HEK293 (cell line): Measurements from ENCODE around the gene DDX17.

ENCODE experiments used
- CTCF ChIA-PET: fragments of 350-600 bp; formaldehyde crosslinking; extraction: SDS; loops from one replicate; lab custom pipeline; 2021; ENCODE audit warnings: antibody characterized with exemption; lab: Yijun Ruan, JAX
- POLR2A ChIA-PET: fragments of 300-600 bp; formaldehyde crosslinking; extraction: SDS; loops from one replicate; lab custom pipeline; 2020; ENCODE audit warnings: antibody characterized with exemption, inconsistent platforms; lab: Yijun Ruan, JAX
- H3K27ac ChIP-seq: fragments of 200-500 bp; sonication (Bioruptor generic); 2 replicates; pipeline ENCODE4 v1.5.1; 2014; ENCODE audit warnings: low read depth, low read length, control low read depth, inconsistent platforms; ENCODE audit errors: extremely low read depth
- H3K36me3 ChIP-seq, 2 experiments: fragments of 200-500 bp in 1 of 2; sonication (Bioruptor generic) in 1 of 2; 1 replicate in 1 of 2; 2 replicates in 1 of 2; pipeline ENCODE4 v1.5.1; 2014 to 2017; ENCODE audit warnings: inconsistent platforms in 2 of 2, low read length in 2 of 2; ENCODE audit not compliant: control insufficient read depth in 2 of 2, insufficient read depth in 1 of 2
- H3K4me1 ChIP-seq: fragments of 200-500 bp; sonication (Bioruptor generic); 2 replicates; pipeline ENCODE4 v1.5.1; 2014; ENCODE audit warnings: mild to moderate bottlenecking, low read length, inconsistent platforms; ENCODE audit not compliant: control insufficient read depth, insufficient read depth
- H3K4me3 ChIP-seq: 2 replicates; pipeline ENCODE4 v1.5.1; 2011; ENCODE audit warnings: low read depth, mild to moderate bottlenecking, control low read depth, low read length, moderate library complexity
- H3K9me3 ChIP-seq: fragments of 200-500 bp; sonication (Bioruptor generic); 2 replicates; pipeline ENCODE4 v1.5.1; 2014; ENCODE audit warnings: low read depth, low read length, inconsistent platforms; ENCODE audit not compliant: control insufficient read depth, insufficient read depth
- KLF8 ChIP-seq: fragments of 450-650 bp; formaldehyde crosslinking; IDR thresholded peaks from 2 replicates; pipeline ENCODE4 v1.5.1; 2016; ENCODE audit warnings: missing biosample characterization, missing genetic modification characterization
- MEIS1 ChIP-seq: sonication (generic); formaldehyde crosslinking; IDR thresholded peaks from 2 replicates; pipeline ENCODE4 v1.8.1; 2022; ENCODE audit warnings: missing genetic modification reagents, mild to moderate bottlenecking, borderline replicate concordance
- PBX3 ChIP-seq: sonication (generic); formaldehyde crosslinking; IDR thresholded peaks from 2 replicates; pipeline ENCODE4 v1.8.1; 2022; ENCODE audit warnings: mild to moderate bottlenecking, moderate library complexity, missing genetic modification reagents
- REST ChIP-seq: fragments of 450-650 bp; formaldehyde crosslinking; IDR thresholded peaks from 2 replicates; pipeline ENCODE4 v1.5.1; 2016; ENCODE audit warnings: missing biosample characterization, missing genetic modification characterization
- SP3 ChIP-seq: fragments of 450-650 bp; formaldehyde crosslinking; IDR thresholded peaks from 2 replicates; pipeline ENCODE4 v1.5.1; 2016; ENCODE audit warnings: missing biosample characterization, missing genetic modification characterization
- TRIM28 ChIP-seq: IDR thresholded peaks from 2 replicates; pipeline ENCODE4 v1.6.1; 2011; ENCODE audit warnings: low read length, control low read depth, borderline replicate concordance
- ZBTB17 ChIP-seq: fragments of 450-650 bp; formaldehyde crosslinking; IDR thresholded peaks from 2 replicates; pipeline ENCODE4 v1.5.1; 2016; ENCODE audit warnings: missing biosample characterization, missing genetic modification characterization
- ZBTB20 ChIP-seq: fragments of 450-650 bp; formaldehyde crosslinking; IDR thresholded peaks from 2 replicates; pipeline ENCODE4 v1.5.1; 2016; ENCODE audit warnings: missing biosample characterization, missing genetic modification characterization
- ZBTB8A ChIP-seq: fragments of 450-650 bp; formaldehyde crosslinking; IDR thresholded peaks from 2 replicates; pipeline ENCODE4 v1.5.1; 2016; ENCODE audit warnings: missing biosample characterization, missing genetic modification characterization
- ZFP69B ChIP-seq: fragments of 450-650 bp; formaldehyde crosslinking; IDR thresholded peaks from 2 replicates; pipeline ENCODE4 v1.5.1; 2016; ENCODE audit warnings: missing biosample characterization, missing genetic modification characterization
- ZNF155 ChIP-seq: fragments of 450-650 bp; formaldehyde crosslinking; IDR thresholded peaks from 2 replicates; pipeline ENCODE4 v1.5.1; 2016; ENCODE audit warnings: missing biosample characterization, missing genetic modification characterization
- ZNF184 ChIP-seq: fragments of 450-650 bp; IDR thresholded peaks from 2 replicates; pipeline ENCODE4 v1.5.1; 2018; ENCODE audit warnings: missing biosample characterization, mild to moderate bottlenecking, missing genetic modification characterization
- ZNF19 ChIP-seq: fragments of 450-650 bp; formaldehyde crosslinking; IDR thresholded peaks from 2 replicates; pipeline ENCODE4; 2016; ENCODE audit warnings: missing biosample characterization, missing genetic modification characterization, low read depth
- ZNF24 ChIP-seq: fragments of 450-650 bp; formaldehyde crosslinking; IDR thresholded peaks from 2 replicates; pipeline ENCODE4 v1.5.1; 2016; ENCODE audit warnings: missing biosample characterization, missing genetic modification characterization
- ZNF335 ChIP-seq: fragments of 450-650 bp; formaldehyde crosslinking; conservative IDR thresholded peaks from 2 replicates; pipeline ENCODE4 v1.5.1; 2016; ENCODE audit warnings: missing biosample characterization, missing genetic modification characterization
- ZNF350 ChIP-seq: fragments of 450-650 bp; formaldehyde crosslinking; IDR thresholded peaks from 2 replicates; pipeline ENCODE4 v1.5.0; 2017; ENCODE audit warnings: missing biosample characterization, mild to moderate bottlenecking, missing genetic modification characterization
- ZNF433 ChIP-seq: fragments of 450-650 bp; formaldehyde crosslinking; IDR thresholded peaks from 2 replicates; pipeline ENCODE4 v1.5.1; 2016; ENCODE audit warnings: missing biosample characterization, missing genetic modification characterization, low read depth
- ZNF449 ChIP-seq: fragments of 450-650 bp; formaldehyde crosslinking; IDR thresholded peaks from 2 replicates; pipeline ENCODE4 v1.5.1; 2017; ENCODE audit warnings: missing biosample characterization, mild to moderate bottlenecking, missing genetic modification characterization, moderate library complexity
- ZNF544 ChIP-seq: fragments of 450-650 bp; formaldehyde crosslinking; IDR thresholded peaks from 2 replicates; pipeline ENCODE4 v1.5.0; 2017; ENCODE audit warnings: missing biosample characterization, missing genetic modification characterization
- ZNF571 ChIP-seq: fragments of 450-650 bp; formaldehyde crosslinking; IDR thresholded peaks from 2 replicates; pipeline ENCODE4 v1.5.0; 2017; ENCODE audit warnings: missing biosample characterization, missing genetic modification characterization
- ZNF596 ChIP-seq: fragments of 450-650 bp; IDR thresholded peaks from 2 replicates; pipeline ENCODE4 v1.5.0; 2018; ENCODE audit warnings: missing biosample characterization, mild to moderate bottlenecking, missing genetic modification characterization, moderate library complexity
- ZNF654 ChIP-seq: fragments of 450-650 bp; formaldehyde crosslinking; IDR thresholded peaks from 2 replicates; pipeline ENCODE4 v1.5.1; 2016; ENCODE audit warnings: low read depth, missing biosample characterization, missing genetic modification characterization
- ZNF658 ChIP-seq: fragments of 450-650 bp; formaldehyde crosslinking; IDR thresholded peaks from 2 replicates; pipeline ENCODE4; 2016; ENCODE audit warnings: missing biosample characterization, missing genetic modification characterization
- ZNF660 ChIP-seq: fragments of 450-650 bp; IDR thresholded peaks from 2 replicates; pipeline ENCODE4 v1.5.1; 2018; ENCODE audit warnings: missing biosample characterization, mild to moderate bottlenecking, missing genetic modification characterization
- ZNF791 ChIP-seq: fragments of 450-650 bp; formaldehyde crosslinking; IDR thresholded peaks from 2 replicates; pipeline ENCODE4 v1.5.1; 2016; ENCODE audit warnings: missing biosample characterization, missing genetic modification characterization
- ZNF792 ChIP-seq: fragments of 450-650 bp; formaldehyde crosslinking; IDR thresholded peaks from 2 replicates; pipeline ENCODE4 v1.5.1; 2016; ENCODE audit warnings: missing biosample characterization, missing genetic modification characterization
- ZSCAN30 ChIP-seq: fragments of 450-650 bp; IDR thresholded peaks from 2 replicates; pipeline ENCODE4 v1.5.1; 2018; ENCODE audit warnings: missing biosample characterization, mild to moderate bottlenecking, missing genetic modification characterization, moderate library complexity
- TF ChIP-seq, protein P1 (sequence below): fragments of 450-650 bp; formaldehyde crosslinking; IDR thresholded peaks from 2 replicates; pipeline ENCODE4 v1.5.1; 2016; ENCODE audit warnings: missing biosample characterization, missing genetic modification characterization, low read depth
- TF ChIP-seq, protein P2 (sequence below): fragments of 450-650 bp; formaldehyde crosslinking; IDR thresholded peaks from 2 replicates; pipeline ENCODE4 v1.5.1; 2017; ENCODE audit warnings: missing biosample characterization, missing genetic modification characterization

Gene DDX17

DNA sequence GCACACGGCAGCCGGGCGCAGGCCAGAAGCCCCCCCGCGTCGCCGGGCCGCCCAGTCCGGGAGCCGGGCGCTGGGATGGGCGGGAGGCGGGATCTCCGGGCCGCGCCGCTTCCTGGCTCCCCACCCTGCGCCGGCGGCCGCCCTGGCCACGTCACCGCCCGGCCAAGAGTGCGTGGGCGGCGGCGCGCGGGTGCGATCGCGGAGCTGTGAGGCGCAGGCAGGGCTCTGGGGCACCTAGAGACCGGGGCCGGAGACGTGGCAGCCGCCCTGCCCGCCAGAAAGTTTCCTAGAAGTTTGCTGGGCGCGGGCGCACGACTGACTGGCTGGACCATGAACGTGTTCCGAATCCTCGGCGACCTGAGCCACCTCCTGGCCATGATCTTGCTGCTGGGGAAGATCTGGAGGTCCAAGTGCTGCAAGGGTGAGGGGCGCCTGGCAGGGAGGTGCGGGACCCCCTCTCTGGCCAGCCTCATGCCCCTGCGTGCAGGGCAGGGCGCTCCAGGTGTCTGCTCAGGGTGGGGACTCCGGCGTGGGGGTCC is 38.1 kb downstream of the DDX17 start, which contains the start of gene KDELR3:
TSS of gene KDELR3 (plus strand) at position 193 of the 539 bp plus-strand sequence. CDS start at position 331, 138 bp downstream.
- H3K9me3 ChIP-seq = no peaks in the 10 kb centered on the region
- POLR2A ChIA-PET = interaction anchor here (1.0 to 1.4 kb wide), 3 partner anchors 13 to 416 kb away, joined by 3 to 4 read pairs (median 3); no protein-coding TSS in a partner anchor
- peak within 1 kb of the TSS; percentile 52 for H3K4me3 ChIP-seq
- no peaks in the 10 kb centered on the region for H3K36me3 ChIP-seq
- CTCF ChIA-PET = no interaction called here
- peaks cover 6% of the 10 kb centered on the region for H3K4me1 ChIP-seq
- H3K27ac ChIP-seq = peak within 1 kb of the TSS; percentile 27; the same call in 1 of the 2 replicates
- TF ChIP-seq ZNF433 (tag by site-specific recombination) (no peak), TRIM28 (no peak), ZNF544 (tag by site-specific recombination) (no peak), ZNF792 (tag by site-specific recombination) (no peak), ZBTB17 (tag by site-specific recombination) (no peak), ZNF571 (tag by site-specific recombination) (no peak), MEIS1 (CRISPR knock-in tag) (no peak), ZNF24 (tag by site-specific recombination) (no peak), ZNF350 (tag by site-specific recombination) (no peak), ZNF791 (tag by site-specific recombination) (no peak), ZNF660 (tag by site-specific recombination) (0 out of 2 replicates have a peak, but pooled peaks have one; percentile 43), ZNF184 (tag by site-specific recombination) (peak; percentile 25; the same call in 1 of the 2 replicates), PBX3 (peak; percentile 90; the same call in 1 of the 2 replicates), KLF8 (tag by site-specific recombination) (0 out of 2 replicates have a peak, but pooled peaks have one; percentile 1), ZNF449 (tag by site-specific recombination) (peak; percentile 67), ZNF335 (tag by site-specific recombination) (peak; percentile 90), ZNF654 (no peak), ZNF658 (tag by site-specific recombination) (no peak), REST (tag by site-specific recombination) (no peak), ZNF19 (tag by site-specific recombination) (no peak), ZNF155 (tag by site-specific recombination) (no peak), ZNF596 (peak; percentile 10; the same call in 1 of the 2 replicates), ZFP69B (tag by site-specific recombination) (no peak), SP3 (tag by site-specific recombination) (no peak), ZBTB8A (tag by site-specific recombination) (peak; percentile 84), ZSCAN30 (tag by site-specific recombination) (no peak; the same call in 1 of the 2 replicates), ZBTB20 (peak; percentile 33; the same call in 1 of the 2 replicates)
- TF ChIP-seq, protein P1, sequence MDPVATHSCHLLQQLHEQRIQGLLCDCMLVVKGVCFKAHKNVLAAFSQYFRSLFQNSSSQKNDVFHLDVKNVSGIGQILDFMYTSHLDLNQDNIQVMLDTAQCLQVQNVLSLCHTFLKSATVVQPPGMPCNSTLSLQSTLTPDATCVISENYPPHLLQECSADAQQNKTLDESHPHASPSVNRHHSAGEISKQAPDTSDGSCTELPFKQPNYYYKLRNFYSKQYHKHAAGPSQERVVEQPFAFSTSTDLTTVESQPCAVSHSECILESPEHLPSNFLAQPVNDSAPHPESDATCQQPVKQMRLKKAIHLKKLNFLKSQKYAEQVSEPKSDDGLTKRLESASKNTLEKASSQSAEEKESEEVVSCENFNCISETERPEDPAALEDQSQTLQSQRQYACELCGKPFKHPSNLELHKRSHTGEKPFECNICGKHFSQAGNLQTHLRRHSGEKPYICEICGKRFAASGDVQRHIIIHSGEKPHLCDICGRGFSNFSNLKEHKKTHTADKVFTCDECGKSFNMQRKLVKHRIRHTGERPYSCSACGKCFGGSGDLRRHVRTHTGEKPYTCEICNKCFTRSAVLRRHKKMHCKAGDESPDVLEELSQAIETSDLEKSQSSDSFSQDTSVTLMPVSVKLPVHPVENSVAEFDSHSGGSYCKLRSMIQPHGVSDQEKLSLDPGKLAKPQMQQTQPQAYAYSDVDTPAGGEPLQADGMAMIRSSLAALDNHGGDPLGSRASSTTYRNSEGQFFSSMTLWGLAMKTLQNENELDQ = no peak
- TF ChIP-seq, protein P2, sequence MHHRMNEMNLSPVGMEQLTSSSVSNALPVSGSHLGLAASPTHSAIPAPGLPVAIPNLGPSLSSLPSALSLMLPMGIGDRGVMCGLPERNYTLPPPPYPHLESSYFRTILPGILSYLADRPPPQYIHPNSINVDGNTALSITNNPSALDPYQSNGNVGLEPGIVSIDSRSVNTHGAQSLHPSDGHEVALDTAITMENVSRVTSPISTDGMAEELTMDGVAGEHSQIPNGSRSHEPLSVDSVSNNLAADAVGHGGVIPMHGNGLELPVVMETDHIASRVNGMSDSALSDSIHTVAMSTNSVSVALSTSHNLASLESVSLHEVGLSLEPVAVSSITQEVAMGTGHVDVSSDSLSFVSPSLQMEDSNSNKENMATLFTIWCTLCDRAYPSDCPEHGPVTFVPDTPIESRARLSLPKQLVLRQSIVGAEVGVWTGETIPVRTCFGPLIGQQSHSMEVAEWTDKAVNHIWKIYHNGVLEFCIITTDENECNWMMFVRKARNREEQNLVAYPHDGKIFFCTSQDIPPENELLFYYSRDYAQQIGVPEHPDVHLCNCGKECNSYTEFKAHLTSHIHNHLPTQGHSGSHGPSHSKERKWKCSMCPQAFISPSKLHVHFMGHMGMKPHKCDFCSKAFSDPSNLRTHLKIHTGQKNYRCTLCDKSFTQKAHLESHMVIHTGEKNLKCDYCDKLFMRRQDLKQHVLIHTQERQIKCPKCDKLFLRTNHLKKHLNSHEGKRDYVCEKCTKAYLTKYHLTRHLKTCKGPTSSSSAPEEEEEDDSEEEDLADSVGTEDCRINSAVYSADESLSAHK (tag by site-specific recombination) = peak; percentile 97
